Right lobe of liver (tissue), 6 donors: Measurements from ENCODE around the gene PRRC2A. TPM values are rescaled to one million over a fixed set of nuclear protein-coding genes. Genes with fewer than 3 reads are reported as not detected.

Source experiments
- ATAC-seq, 4 donors: fragments of 200-7000 bp; cut with Tn5 transposase; one replicate each; pipeline ENCODE4 v1.9.1; 2020; ENCODE audit warnings: mild to moderate bottlenecking in 4 of 4, moderate library complexity in 4 of 4
- DNase-seq, 3 donors: peaks; one replicate each; pipeline ENCODE4 v3.0.0-alpha.2; 2020
- H3K27ac ChIP-seq, 3 donors: fragments of 200-600 bp; one replicate each; pipeline ENCODE4 v1.8.0; 2022
- H3K27me3 ChIP-seq, 2 donors: fragments of 200-600 bp; one replicate each; pipeline ENCODE4 v1.8.0; 2022
- H3K36me3 ChIP-seq, 4 donors: fragments of 200-600 bp; sonication (generic) in 1 of 4; one replicate each; pipeline versions ENCODE4 v1.5.1 to v1.8.0; 2017 to 2022; ENCODE audit warnings: control low read depth in 1 of 4
- H3K4me1 ChIP-seq, 4 donors: fragments of 200-600 bp; sonication (generic) in 1 of 4; one replicate each; pipeline versions ENCODE4 v1.5.1 to v1.8.0; 2017 to 2022; ENCODE audit warnings: control low read depth in 1 of 4
- H3K4me3 ChIP-seq, 3 donors: fragments of 200-600 bp; one replicate each; pipeline ENCODE4 v1.8.0; 2022
- H3K9me3 ChIP-seq, 4 donors: fragments of 200-600 bp; sonication (generic) in 1 of 4; one replicate each; pipeline versions ENCODE4 v1.5.1 to v1.8.0; 2017 to 2022; ENCODE audit warnings: control low read depth in 1 of 4
- CTCF ChIP-seq, 4 donors: fragments of 200-600 bp in 3 of 4; fragments of 450-650 bp in 1 of 4; IDR thresholded peaks; one replicate each; pipeline versions ENCODE4 v1.5.1 to v1.8.0; 2016 to 2022; ENCODE audit warnings: antibody characterized with exemption in 4 of 4, mild to moderate bottlenecking in 2 of 4
- POLR2A ChIP-seq: fragments of 450-650 bp; IDR thresholded peaks from one replicate; pipeline ENCODE4 v1.6.1; 2017; ENCODE audit warnings: antibody characterized with exemption, mild to moderate bottlenecking
- WGBS: methylation state at CpG from one replicate; pipeline ENCODE4 v1.1.6; 2018; ENCODE audit warnings: low coverage, low lambda C conversion rate; ENCODE audit not compliant: insufficient coverage; ENCODE audit errors: missing lambda C conversion rate; 5-methylcytosine and 5-hydroxymethylcytosine counted together
- intact Hi-C, 2 donors: fragments of 100-400 bp; cut with DNase I; formaldehyde crosslinking; loops; one replicate each; pipeline versions ENCODE4 v1.11.2 to v1.14.1; 2022
- total RNA-seq, 6 experiments: library from RNA; depleted of rRNA in 2 of 6; stranded (reverse); fragments of >200 nt in 2 of 6; fragmentation: NEBNext Ultra II Directional in 3 of 6; extraction: Animal tissue kit (Norgen Biotek cat#: 25700) in 3 of 6; gene quantifications; one replicate each; pipeline versions ENCODE4 v1.1.0 to v1.2.4, GENCODE V29; 2016 to 2023
- donor health status: DM: no; HTN: yes; CAD: no.
- donor health status: DM: no; HTN: no; CAD: no.
- donor health status: DM: no; HTN: no; CAD: no.
- donor health status: DM: no; HTN: yes; CAD: no.
- donor health status: DM: no; HTN: yes; CAD: no.

The PRRC2A gene
- total RNA-seq, 6 experiments from 2014 or later: 34.7 to 59.6 (median 39.4) TPM

- peak; percentile 36 to 59 (median 51) for ATAC-seq
- Histone ChIP-seq H3K27me3 (no peaks in the 10 kb centered on the region), H3K36me3 (peaks cover 0 to 9% (median 1%) of the 10 kb centered on the region in 4 donors), H3K27ac (peak within 1 kb of the TSS; percentile 1 to 68 (median 57)), H3K4me1 (peaks cover 0 to 69% (median 22%) of the 10 kb centered on the region in 4 donors), H3K4me3 (peak within 1 kb of the TSS; percentile 11 to 57 (median 53)), H3K9me3 (no peaks in the 10 kb centered on the region)
- 34% methylated on average over 8 of the region's 8 CpGs for WGBS
- intact Hi-C loops: no loop called here
- peak in 1 of 3 donors; percentile 84 for DNase-seq
- peak in 1 of 4 donors; percentile 9 for TF ChIP-seq CTCF (IDR thresholded peaks at IDR 0.05)
- TF ChIP-seq POLR2A: peak; percentile 90
Observed at GRCh38 chr6:31655349-31656237, 35.1 kb downstream of the PRRC2A start, which contains the start of gene APOM. Gene APOM, plus strand, starts transcription at chr6:31655894. Its CDS starts 73 bp downstream, at chr6:31655967.

DNA sequence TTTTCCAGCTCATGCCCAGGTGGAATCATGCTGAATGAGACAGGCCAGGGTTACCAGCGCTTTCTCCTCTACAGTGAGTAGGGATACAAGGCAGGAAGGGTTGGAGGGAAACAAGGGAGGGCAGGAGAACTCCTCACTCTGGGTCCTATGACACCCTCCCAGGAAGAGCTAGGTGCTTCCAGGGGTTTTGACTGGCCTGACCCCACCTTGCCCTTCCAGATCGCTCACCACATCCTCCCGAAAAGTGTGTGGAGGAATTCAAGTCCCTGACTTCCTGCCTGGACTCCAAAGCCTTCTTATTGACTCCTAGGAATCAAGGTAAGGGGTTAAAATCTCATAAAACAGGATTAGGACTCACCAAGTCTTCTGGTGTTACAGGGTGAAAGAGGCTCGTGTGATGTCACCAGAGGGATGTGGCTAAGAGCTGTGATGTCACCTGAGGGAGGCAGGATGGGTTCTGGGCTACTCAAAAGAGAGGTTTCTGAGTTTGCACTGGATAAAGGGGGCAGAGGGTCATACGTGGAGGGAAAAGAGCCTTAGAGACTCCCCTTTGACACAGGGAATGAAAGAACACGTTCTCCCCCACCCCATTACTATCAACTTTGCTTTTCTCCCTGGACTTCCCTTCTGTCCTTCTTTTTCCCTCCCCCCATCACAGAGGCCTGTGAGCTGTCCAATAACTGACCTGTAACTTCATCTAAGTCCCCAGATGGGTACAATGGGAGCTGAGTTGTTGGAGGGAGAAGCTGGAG lies 37.1 kb downstream of the PRRC2A start:
- 69% methylated on average over 3 of the region's 6 CpGs for WGBS
- Histone ChIP-seq H3K9me3 (no peaks in the 10 kb centered on the region), H3K4me1 (peaks cover 0 to 59% (median 18%) of the 10 kb centered on the region in 4 donors), H3K27ac (no peak overlapping the region), H3K36me3 (peaks cover 0 to 5% (median 1%) of the 10 kb centered on the region in 4 donors), H3K4me3 (no peak overlapping the region), H3K27me3 (no peaks in the 10 kb centered on the region)
- intact Hi-C loops: no loop called here
- DNase-seq (no peak), ATAC-seq (no peak)
- TF ChIP-seq POLR2A (no peak), CTCF (IDR thresholded peaks at IDR 0.05) (no peak)

- 78% methylated on average over 4 of the region's 4 CpGs for WGBS
- Histone ChIP-seq H3K4me3 (no peak overlapping the region), H3K36me3 (peaks cover 0 to 5% (median 1%) of the 10 kb centered on the region in 4 donors), H3K27me3 (no peaks in the 10 kb centered on the region), H3K27ac (no peak overlapping the region), H3K4me1 (peaks cover 0 to 60% (median 18%) of the 10 kb centered on the region in 4 donors), H3K9me3 (no peaks in the 10 kb centered on the region)
- TF ChIP-seq CTCF (IDR thresholded peaks at IDR 0.05): no peak
- no peak for ATAC-seq
- intact Hi-C loops: no loop called here
- no peak for DNase-seq
Observed at GRCh38 chr6:31658158-31658688, 37.7 kb downstream of the PRRC2A start.

- no peak for ATAC-seq
- Histone ChIP-seq H3K27me3 (no peaks in the 10 kb centered on the region), H3K36me3 (peaks cover 0 to 5% (median 1%) of the 10 kb centered on the region in 4 donors), H3K4me3 (peak overlapping the region; percentile 51 to 89 (median 73)), H3K9me3 (no peaks in the 10 kb centered on the region), H3K4me1 (peaks cover 1 to 60% (median 22%) of the 10 kb centered on the region in 4 donors), H3K27ac (no peak overlapping the region)
- DNase-seq: no peak
- 74% methylated on average over 5 of the region's 13 CpGs for WGBS
- TF ChIP-seq CTCF (IDR thresholded peaks at IDR 0.05) (no peak), POLR2A (no peak)
- intact Hi-C loops: no loop called here
Observed at GRCh38 chr6:31658983-31659648, 38.6 kb downstream of the PRRC2A start.
